ENCODE measurements around the gene SRP68. TPM values are rescaled to one million over a fixed set of nuclear protein-coding genes. Genes with fewer than 3 reads are reported as not detected.

The SRP68 gene
- total RNA-seq, 1 experiment from 2014 or later = 90.7 TPM

DNA sequence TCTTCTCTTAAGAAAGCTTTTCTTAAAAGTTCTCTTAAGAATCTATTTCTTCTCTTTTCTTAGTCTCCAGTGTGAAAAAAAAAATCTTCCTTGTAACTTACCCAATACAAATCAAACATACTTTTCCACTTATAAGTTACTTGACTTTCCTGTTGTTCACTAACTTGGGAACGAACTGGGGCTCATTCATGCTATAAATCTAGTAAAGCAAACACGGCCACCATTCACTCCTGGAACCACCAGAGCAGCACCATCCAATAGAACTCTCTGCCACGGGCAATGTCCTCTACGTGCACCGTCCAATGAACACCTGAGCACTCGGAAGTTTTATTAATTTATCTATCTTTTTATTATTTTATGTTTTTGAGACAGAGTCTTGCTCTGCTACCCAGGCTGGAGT is 20.8 kb downstream of the SRP68 start:
- TF ChIP-seq, protein P1, sequence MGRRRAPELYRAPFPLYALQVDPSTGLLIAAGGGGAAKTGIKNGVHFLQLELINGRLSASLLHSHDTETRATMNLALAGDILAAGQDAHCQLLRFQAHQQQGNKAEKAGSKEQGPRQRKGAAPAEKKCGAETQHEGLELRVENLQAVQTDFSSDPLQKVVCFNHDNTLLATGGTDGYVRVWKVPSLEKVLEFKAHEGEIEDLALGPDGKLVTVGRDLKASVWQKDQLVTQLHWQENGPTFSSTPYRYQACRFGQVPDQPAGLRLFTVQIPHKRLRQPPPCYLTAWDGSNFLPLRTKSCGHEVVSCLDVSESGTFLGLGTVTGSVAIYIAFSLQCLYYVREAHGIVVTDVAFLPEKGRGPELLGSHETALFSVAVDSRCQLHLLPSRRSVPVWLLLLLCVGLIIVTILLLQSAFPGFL (CRISPR knock-in tag; IDR thresholded peaks at IDR 0.05; ENCODE audit: borderline replicate concordance) = no peak
- TF ChIP-seq HMGA2 (CRISPR knock-in tag; IDR thresholded peaks at IDR 0.05) = no peak
- no peak for TF ChIP-seq E2F5 (CRISPR knock-in tag; IDR thresholded peaks at IDR 0.05)
- TF ChIP-seq ZNF219 (CRISPR knock-in tag; IDR thresholded peaks at IDR 0.05; ENCODE audit: borderline replicate concordance) = no peak
- no peak for TF ChIP-seq ESRRA (CRISPR knock-in tag; IDR thresholded peaks at IDR 0.05; ENCODE audit: borderline replicate concordance)
- ATAC-seq = no peak
- CTCF ChIA-PET = interaction anchor here (1.4 kb wide), 1 partner anchor 37 kb away, joined by 6 read pairs; no protein-coding TSS in a partner anchor
- H3K4me3 Mint-ChIP-seq = no peak overlapping the region
- peaks cover 53% of the 10 kb centered on the region for H3K36me3 Mint-ChIP-seq
- POLR2A ChIA-PET = no interaction called here
- no peaks in the 10 kb centered on the region for H3K27me3 Mint-ChIP-seq (ENCODE audit: low read depth)
- no peak for DNase-seq (ENCODE audit: low spot score)
- peaks cover 4% of the 10 kb centered on the region for H3K4me1 Mint-ChIP-seq
- H3K27ac Mint-ChIP-seq = peak overlapping the region; percentile 83; the same call in 1 of the 2 replicates
- H3K9me3 Mint-ChIP-seq = no peaks in the 10 kb centered on the region

- ATAC-seq = no peak
- Mint-ChIP-seq H3K4me3 (no peak overlapping the region), H3K27me3 (ENCODE audit: low read depth) (no peaks in the 10 kb centered on the region), H3K9me3 (no peaks in the 10 kb centered on the region), H3K4me1 (peaks cover 4% of the 10 kb centered on the region), H3K27ac (peak overlapping the region; percentile 75), H3K36me3 (peaks cover 53% of the 10 kb centered on the region)
- TF ChIP-seq ZNF232 (CRISPR knock-in tag; IDR thresholded peaks at IDR 0.05) = no peak
- TF ChIP-seq ERG (CRISPR knock-in tag; IDR thresholded peaks at IDR 0.05) = no peak
- no peak for TF ChIP-seq MYBL2 (CRISPR knock-in tag; IDR thresholded peaks at IDR 0.05)
- TF ChIP-seq FOXP4 (CRISPR knock-in tag; IDR thresholded peaks at IDR 0.05) = no peak
- no peak for TF ChIP-seq RORB (CRISPR knock-in tag; IDR thresholded peaks at IDR 0.05)
- TF ChIP-seq FOXK1 (CRISPR knock-in tag; IDR thresholded peaks at IDR 0.05) = no peak
- no peak for TF ChIP-seq NR3C1 (CRISPR knock-in tag; conservative IDR thresholded peaks at IDR 0.05; ENCODE audit: low read depth)
- TF ChIP-seq ARID4B (CRISPR knock-in tag; IDR thresholded peaks at IDR 0.05; ENCODE audit: borderline replicate concordance) = no peak
- no peak for TF ChIP-seq EMX1 (CRISPR knock-in tag; IDR thresholded peaks at IDR 0.05)
- TF ChIP-seq FOXP1 (CRISPR knock-in tag; IDR thresholded peaks at IDR 0.05; ENCODE audit: borderline replicate concordance) = no peak
- TF ChIP-seq GTF2I (CRISPR knock-in tag; conservative IDR thresholded peaks at IDR 0.05) = no peak
- no peak for TF ChIP-seq MLX (CRISPR knock-in tag; IDR thresholded peaks at IDR 0.05)
- no peak for TF ChIP-seq CTCF (IDR thresholded peaks at IDR 0.05)
- no peak for TF ChIP-seq NR2C2 (CRISPR knock-in tag; IDR thresholded peaks at IDR 0.05)
- DNase-seq (ENCODE audit: low spot score) = no peak
- ChIA-PET POLR2A (no interaction called here), CTCF (interaction anchor here (0.8 to 1.4 kb wide), 3 partner anchors 37 to 229 kb away, joined by 3 to 6 read pairs (median 4); no protein-coding TSS in a partner anchor)
Observed at GRCh38 chr17:76050538-76051467, 21.5 kb downstream of the SRP68 start.
